GM08714 (cell line): ENCODE measurements around the gene CDK6.

Source experiments
- H3K4me3 ChIP-seq: fragments of 200-500 bp; sonication (Bioruptor generic); 2 replicates; pipeline ENCODE4 v1.5.1; 2014; ENCODE audit warnings: mild to moderate bottlenecking, low read length, inconsistent platforms
- ZNF274 ChIP-seq: IDR thresholded peaks from 2 replicates; pipeline ENCODE4 v1.6.1; 2012; ENCODE audit warnings: mild to moderate bottlenecking, low read depth, low read length

The CDK6 gene

GRCh38 chr7:92826258-92826938 is 10.0 kb downstream of the CDK6 start:
- H3K4me3 ChIP-seq: no peak overlapping the region
- TF ChIP-seq ZNF274: no peak

DNA sequence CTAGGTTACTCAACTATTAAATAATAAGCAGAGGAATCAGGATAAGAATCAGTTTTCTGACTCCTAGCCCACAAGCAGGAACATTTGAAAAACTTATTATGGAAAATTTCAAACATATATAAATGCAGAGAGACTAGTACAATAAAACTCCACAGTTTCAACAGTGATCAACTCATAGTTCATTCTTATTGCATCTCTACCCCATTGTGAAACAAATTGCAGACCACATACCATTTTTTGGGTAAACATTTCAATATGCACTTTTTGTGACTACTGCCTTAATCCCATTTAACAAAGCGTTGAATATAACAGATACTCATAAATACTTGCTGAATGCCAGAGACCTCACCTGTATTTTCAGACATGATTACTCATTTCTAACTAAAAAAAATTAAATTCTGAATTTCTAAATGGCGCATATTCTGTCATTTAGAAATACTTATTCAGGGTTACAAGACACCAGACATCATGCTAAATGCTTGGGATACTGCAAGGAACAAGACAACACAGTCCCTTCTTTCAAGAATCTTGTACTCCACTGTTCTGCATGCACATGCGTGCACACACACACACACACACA is 11.4 kb downstream of the CDK6 start:
- no peak for TF ChIP-seq ZNF274
- no peak overlapping the region for H3K4me3 ChIP-seq

- TF ChIP-seq ZNF274: no peak
- no peak overlapping the region for H3K4me3 ChIP-seq
These were observed 11.9 kb downstream of the CDK6 start for GRCh38 chr7:92824450-92824849.

DNA sequence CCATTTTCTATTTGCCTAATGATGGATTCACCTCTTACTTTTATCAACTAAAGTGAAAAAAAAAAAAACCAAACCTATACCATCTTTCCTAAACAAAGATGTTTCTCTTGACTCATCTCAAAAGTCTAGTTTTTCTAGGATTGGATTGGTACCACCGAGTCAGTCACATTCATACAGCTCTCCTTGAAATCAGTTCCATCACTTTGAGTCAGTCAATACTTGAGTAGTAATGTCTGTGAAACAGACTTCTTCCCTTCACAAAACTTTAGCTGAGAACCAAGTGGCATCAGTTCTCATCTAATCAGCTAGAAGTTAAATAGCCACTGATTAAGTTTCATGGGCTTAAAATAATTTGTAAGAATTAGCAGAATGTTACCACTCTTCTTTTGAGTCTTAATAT is 13.3 kb downstream of the CDK6 start:
- no peak for TF ChIP-seq ZNF274
- no peak overlapping the region; the same call in 1 of the 2 replicates for H3K4me3 ChIP-seq

DNA sequence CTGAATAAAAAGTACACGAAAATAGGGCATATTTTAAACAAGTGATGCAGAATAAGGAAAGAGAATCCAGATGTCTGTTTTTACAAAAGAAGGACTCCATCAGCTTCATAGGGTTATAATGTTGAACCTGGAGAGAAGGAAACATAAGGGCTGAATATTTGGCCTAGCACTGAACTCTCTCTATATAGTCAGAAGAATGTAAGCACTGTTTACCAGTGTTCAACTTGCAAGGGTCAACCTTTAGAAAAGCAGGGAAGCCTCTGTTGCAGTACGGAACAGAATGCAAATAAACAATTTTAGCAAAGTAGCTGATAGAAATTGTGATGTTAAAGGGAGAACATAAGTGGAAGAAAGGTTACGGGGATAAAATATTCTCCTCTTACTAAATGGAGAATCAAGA is 16.2 kb downstream of the CDK6 start:
- no peak overlapping the region for H3K4me3 ChIP-seq
- TF ChIP-seq ZNF274: no peak

- no peak for TF ChIP-seq ZNF274
- H3K4me3 ChIP-seq: no peak overlapping the region
These were observed 19.0 kb downstream of the CDK6 start for GRCh38 chr7:92817398-92817797.

GRCh38 chr7:92815412-92815811 is 21.0 kb downstream of the CDK6 start:
- TF ChIP-seq ZNF274: no peak
- peak overlapping the region; percentile 49; the same call in 1 of the 2 replicates for H3K4me3 ChIP-seq

- no peak for TF ChIP-seq ZNF274
- H3K4me3 ChIP-seq: no peak overlapping the region; the same call in 1 of the 2 replicates
These were observed 22.9 kb downstream of the CDK6 start for GRCh38 chr7:92813390-92814024.

GRCh38 chr7:92811158-92811557 is 25.2 kb downstream of the CDK6 start:
- TF ChIP-seq ZNF274: no peak
- H3K4me3 ChIP-seq: no peak overlapping the region

DNA sequence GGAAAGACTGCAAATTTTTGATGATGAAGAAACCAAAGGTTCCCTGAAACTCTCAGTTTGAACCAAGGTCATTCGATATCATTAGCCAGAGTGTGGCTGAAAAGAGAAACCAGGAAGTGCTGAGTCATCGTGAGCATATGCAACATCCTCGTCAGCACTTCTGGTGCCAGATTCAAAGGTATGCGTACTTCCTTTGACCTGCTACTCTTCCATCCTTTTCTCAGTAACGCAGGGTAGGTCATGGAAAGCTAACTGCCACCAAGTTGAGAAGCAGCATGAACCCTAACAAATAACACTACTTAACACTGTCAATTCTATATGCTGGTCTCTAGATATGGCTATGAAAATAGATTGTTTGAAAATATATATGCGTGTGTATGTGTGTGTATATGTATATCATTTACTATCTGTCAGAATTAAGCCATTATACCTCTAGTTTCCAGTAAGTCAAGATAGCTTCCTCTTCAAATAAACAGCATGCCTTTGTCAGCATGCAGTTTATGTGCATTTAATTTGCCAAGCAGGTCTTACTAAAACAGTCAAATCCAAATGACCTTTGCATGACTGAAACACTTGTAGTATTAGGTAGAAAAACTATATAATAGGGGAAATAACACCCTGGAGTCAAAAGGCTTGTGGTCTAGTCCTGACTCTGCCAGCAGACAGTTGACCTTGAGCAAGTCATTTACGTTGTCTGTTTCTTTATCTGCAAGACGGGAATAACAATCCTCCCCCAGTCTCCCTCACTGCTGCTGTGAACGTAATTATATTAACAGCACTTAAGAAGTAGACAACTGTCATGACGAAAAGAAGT is 26.4 kb downstream of the CDK6 start:
- H3K4me3 ChIP-seq: 0 out of 2 replicates have a peak overlapping the region, but pooled peaks have one; percentile 36
- no peak for TF ChIP-seq ZNF274

GRCh38 chr7:92809397-92809759 is 27.0 kb downstream of the CDK6 start:
- no peak for TF ChIP-seq ZNF274
- peak overlapping the region; percentile 46 for H3K4me3 ChIP-seq

GRCh38 chr7:92808635-92809034 is 27.7 kb downstream of the CDK6 start:
- no peak overlapping the region for H3K4me3 ChIP-seq
- TF ChIP-seq ZNF274: no peak

DNA sequence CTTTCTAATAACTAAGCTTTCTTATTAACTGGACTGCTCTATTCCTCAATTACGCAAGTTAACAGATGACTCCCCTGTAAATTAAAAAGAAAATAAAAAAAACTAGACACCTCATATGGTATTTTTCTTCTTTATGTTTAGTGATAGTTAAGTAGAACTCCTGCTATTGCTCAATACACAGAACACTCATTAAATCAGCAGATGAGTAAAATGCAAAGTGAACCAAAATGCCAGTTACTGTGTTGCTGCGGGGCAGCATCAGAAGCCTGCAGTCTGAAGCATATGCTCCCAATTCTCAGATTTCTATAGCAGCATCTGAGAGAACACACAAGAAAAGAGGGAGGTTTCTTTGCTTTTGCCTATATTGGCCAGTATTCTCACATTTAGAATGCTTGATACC is 28.4 kb downstream of the CDK6 start:
- H3K4me3 ChIP-seq: no peak overlapping the region
- TF ChIP-seq ZNF274: no peak

DNA sequence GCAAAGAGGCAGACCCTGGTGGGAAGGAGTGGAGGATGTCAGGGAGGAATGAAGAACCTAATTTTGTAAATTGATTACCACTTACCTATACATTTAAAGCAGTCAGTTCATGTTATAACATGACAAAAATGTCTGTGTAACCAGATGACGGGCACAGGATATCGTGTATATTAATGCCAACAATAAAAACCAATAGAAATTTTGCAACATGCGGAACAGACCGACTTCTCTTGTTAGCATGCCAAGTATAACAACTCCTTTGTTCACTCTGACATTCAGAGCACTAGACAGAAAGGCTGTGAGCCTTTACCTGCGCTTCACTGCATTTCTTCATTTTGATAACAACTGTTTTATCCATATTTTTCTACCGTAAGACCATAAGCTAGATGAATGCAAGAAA is 29.9 kb downstream of the CDK6 start:
- H3K4me3 ChIP-seq: no peak overlapping the region
- no peak for TF ChIP-seq ZNF274

DNA sequence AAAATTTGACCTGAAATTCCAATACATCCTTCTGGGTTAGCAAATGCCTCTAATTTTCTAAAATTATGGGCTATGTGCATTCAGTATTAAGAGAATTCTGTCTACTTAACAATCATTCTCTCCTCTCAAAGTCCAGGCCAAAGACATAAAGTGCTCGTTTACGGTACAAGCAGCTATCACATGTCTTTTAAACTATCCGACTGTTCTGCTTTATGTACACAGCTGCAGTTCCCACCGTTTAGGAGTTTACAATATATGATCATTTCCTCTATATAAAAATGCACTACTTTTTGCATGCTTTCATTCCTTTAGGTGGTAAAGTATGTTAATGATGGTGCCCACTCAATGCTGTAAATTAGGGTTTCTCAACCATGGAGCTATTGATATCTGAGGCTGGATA is 34.0 kb downstream of the CDK6 start:
- no peak overlapping the region for H3K4me3 ChIP-seq
- no peak for TF ChIP-seq ZNF274
